ENCODE results near the gene CALM1. TPM values are rescaled to one million over a fixed set of nuclear protein-coding genes. Genes with fewer than 3 reads are reported as not detected.

CALM1 gene
- total and polyA plus RNA-seq, 7 donors = 404 to 889 (median 722) TPM

- no peaks in the 10 kb centered on the region for H3K27me3 ChIP-seq
- no peaks in the 10 kb centered on the region for H3K36me3 ChIP-seq
- H3K4me3 ChIP-seq = no peak overlapping the region
- no peak for DNase-seq
- peaks cover 0 to 7% (median 0%) of the 10 kb centered on the region in 4 donors for H3K4me1 ChIP-seq
- no peaks in the 10 kb centered on the region for H3K9me3 ChIP-seq
- no peak overlapping the region for H3K27ac ChIP-seq
- intact Hi-C loops (cut with DNase I) = no loop called here
- 88 to 90% methylated on average over 17 of the region's 17 CpGs for WGBS, 2 donors
- no peak for TF ChIP-seq CTCF (IDR thresholded peaks at IDR 0.05)
- TF ChIP-seq EP300 (IDR thresholded peaks at IDR 0.05) = no peak
- no peak for TF ChIP-seq POLR2A (IDR thresholded peaks at IDR 0.05)
- no peak for TF ChIP-seq POLR2AphosphoS5 (IDR thresholded peaks at IDR 0.05)
Observed at GRCh38 chr14:90424686-90425372, 28.0 kb downstream of the CALM1 start.

- H3K4me1 ChIP-seq = peaks cover 0 to 7% (median 0%) of the 10 kb centered on the region in 4 donors
- H3K27me3 ChIP-seq = no peaks in the 10 kb centered on the region
- H3K9me3 ChIP-seq = no peaks in the 10 kb centered on the region
- H3K27ac ChIP-seq = no peak overlapping the region
- TF ChIP-seq POLR2AphosphoS5 (IDR thresholded peaks at IDR 0.05) (no peak), EP300 (IDR thresholded peaks at IDR 0.05) (no peak), CTCF (IDR thresholded peaks at IDR 0.05) (no peak), POLR2A (IDR thresholded peaks at IDR 0.05) (no peak)
- intact Hi-C loops (cut with DNase I) = no loop called here
- H3K4me3 ChIP-seq = no peak overlapping the region
- no peak for DNase-seq
- 84 to 90% methylated on average over 9 of the region's 9 CpGs for WGBS, 2 donors
- no peaks in the 10 kb centered on the region for H3K36me3 ChIP-seq
Observed at GRCh38 chr14:90425373-90425879, 28.6 kb downstream of the CALM1 start.

GRCh38 chr14:90426031-90426540, 29.3 kb downstream of the CALM1 start:
- Histone ChIP-seq H3K27ac (no peak overlapping the region), H3K36me3 (no peaks in the 10 kb centered on the region), H3K4me1 (peaks cover 0 to 7% (median 0%) of the 10 kb centered on the region in 4 donors), H3K9me3 (no peaks in the 10 kb centered on the region), H3K27me3 (no peaks in the 10 kb centered on the region), H3K4me3 (no peak overlapping the region)
- 53 to 81% methylated on average over 10 of the region's 10 CpGs for WGBS, 2 donors
- no peak for TF ChIP-seq EP300 (IDR thresholded peaks at IDR 0.05)
- no peak for TF ChIP-seq POLR2AphosphoS5 (IDR thresholded peaks at IDR 0.05)
- no peak for TF ChIP-seq CTCF (IDR thresholded peaks at IDR 0.05)
- no peak for TF ChIP-seq POLR2A (IDR thresholded peaks at IDR 0.05)
- DNase-seq = no peak
- intact Hi-C loops (cut with DNase I) = no loop called here

- Histone ChIP-seq H3K9me3 (no peaks in the 10 kb centered on the region), H3K4me1 (peaks cover 0 to 7% (median 0%) of the 10 kb centered on the region in 4 donors), H3K4me3 (no peak overlapping the region), H3K36me3 (no peaks in the 10 kb centered on the region), H3K27ac (no peak overlapping the region), H3K27me3 (no peaks in the 10 kb centered on the region)
- intact Hi-C loops (cut with DNase I) = no loop called here
- WGBS, 2 donors = 21 to 62% methylated on average over 10 of the region's 10 CpGs
- no peak for TF ChIP-seq POLR2A (IDR thresholded peaks at IDR 0.05)
- no peak for TF ChIP-seq CTCF (IDR thresholded peaks at IDR 0.05)
- DNase-seq = peak; percentile 79
Observed at GRCh38 chr14:90426663-90427062, 29.8 kb downstream of the CALM1 start.
